ENCODE results near the gene SLC10A6. TPM values are rescaled to one million over a fixed set of nuclear protein-coding genes. Genes with fewer than 3 reads are reported as not detected.
A peak's percentile ranks its signal among the peaks of the same experiment; 100 is the strongest.

Gene SLC10A6
- total and polyA plus RNA-seq, 4 donors: 0.08 to 0.95 (median 0.25) TPM

DNA sequence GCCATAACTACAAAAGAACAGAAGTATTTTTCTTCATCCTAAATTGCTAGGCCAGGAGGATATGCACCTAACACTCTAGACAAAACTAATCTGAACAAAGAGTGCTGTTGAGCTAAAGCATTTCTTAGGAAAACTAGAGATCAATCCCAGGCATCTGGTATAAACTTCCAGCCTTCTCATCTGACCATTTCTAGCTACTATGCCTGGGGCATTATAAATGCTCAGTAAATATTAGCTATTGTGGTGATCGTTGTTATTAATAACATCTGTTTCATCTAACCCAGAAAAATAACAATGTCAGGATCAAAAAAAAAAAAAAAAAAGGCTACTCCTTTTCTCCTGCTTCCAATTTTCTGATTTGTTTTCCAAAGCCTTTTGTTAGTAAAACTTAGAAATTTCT lies 7.7 kb upstream of the SLC10A6 start:
- TF ChIP-seq, protein P1, sequence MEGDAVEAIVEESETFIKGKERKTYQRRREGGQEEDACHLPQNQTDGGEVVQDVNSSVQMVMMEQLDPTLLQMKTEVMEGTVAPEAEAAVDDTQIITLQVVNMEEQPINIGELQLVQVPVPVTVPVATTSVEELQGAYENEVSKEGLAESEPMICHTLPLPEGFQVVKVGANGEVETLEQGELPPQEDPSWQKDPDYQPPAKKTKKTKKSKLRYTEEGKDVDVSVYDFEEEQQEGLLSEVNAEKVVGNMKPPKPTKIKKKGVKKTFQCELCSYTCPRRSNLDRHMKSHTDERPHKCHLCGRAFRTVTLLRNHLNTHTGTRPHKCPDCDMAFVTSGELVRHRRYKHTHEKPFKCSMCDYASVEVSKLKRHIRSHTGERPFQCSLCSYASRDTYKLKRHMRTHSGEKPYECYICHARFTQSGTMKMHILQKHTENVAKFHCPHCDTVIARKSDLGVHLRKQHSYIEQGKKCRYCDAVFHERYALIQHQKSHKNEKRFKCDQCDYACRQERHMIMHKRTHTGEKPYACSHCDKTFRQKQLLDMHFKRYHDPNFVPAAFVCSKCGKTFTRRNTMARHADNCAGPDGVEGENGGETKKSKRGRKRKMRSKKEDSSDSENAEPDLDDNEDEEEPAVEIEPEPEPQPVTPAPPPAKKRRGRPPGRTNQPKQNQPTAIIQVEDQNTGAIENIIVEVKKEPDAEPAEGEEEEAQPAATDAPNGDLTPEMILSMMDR (IDR thresholded peaks at IDR 0.05; ENCODE audit: control extremely low read depth, extremely low read depth): no peak
- Histone ChIP-seq H3K4me1 (ENCODE audit: control insufficient read depth in 5 of 5, insufficient read depth in 5 of 5, low read length in 5 of 5) (no peaks in the 10 kb centered on the region), H3K9ac (ENCODE audit: insufficient read depth in 1 of 2, low read length in 2 of 2) (no peak overlapping the region), H3K27ac (ENCODE audit: low read depth in 1 of 2, low read length in 1 of 2) (no peak overlapping the region), H3K27me3 (ENCODE audit: control insufficient read depth in 3 of 3, insufficient read depth in 3 of 3, low read length in 2 of 3) (no peaks in the 10 kb centered on the region), H3K4me3 (no peak overlapping the region), H3K36me3 (ENCODE audit: control insufficient read depth in 4 of 4, insufficient read depth in 4 of 4, low read length in 4 of 4) (no peaks in the 10 kb centered on the region), H3K9me3 (ENCODE audit: control insufficient read depth in 4 of 4, insufficient read depth in 3 of 4, low read length in 3 of 4) (no peaks in the 10 kb centered on the region)
- no peak for DNase-seq
- 68 to 81% methylated on average over 1 of the region's 1 CpG for WGBS, 2 donors
- no peak for ATAC-seq (ENCODE audit: insufficient read depth, low FRiP score)

DNA sequence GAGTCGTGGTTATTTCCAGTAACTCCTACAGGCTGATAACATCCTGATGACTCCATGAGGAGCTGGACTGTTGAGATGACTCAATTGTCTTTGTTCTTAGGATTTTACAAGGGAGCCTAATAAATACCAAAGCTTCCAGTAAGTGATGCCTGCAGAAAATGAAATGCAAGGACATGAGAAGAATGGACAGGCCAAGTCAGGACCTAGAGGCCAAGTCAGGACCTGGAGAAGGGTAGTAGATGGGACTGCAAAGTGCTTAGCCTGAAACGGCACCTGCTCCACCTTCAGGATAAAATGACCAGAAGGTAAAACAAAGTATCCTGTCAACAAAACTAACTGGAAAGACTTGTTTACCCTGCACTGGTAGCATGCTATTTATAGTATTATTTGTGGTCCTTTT lies 6.4 kb upstream of the SLC10A6 start:
- Histone ChIP-seq H3K9me3 (ENCODE audit: control insufficient read depth in 4 of 4, insufficient read depth in 3 of 4, low read length in 3 of 4) (no peaks in the 10 kb centered on the region), H3K9ac (ENCODE audit: insufficient read depth in 1 of 2, low read length in 2 of 2) (no peak overlapping the region), H3K36me3 (ENCODE audit: control insufficient read depth in 4 of 4, insufficient read depth in 4 of 4, low read length in 4 of 4) (no peaks in the 10 kb centered on the region), H3K27me3 (ENCODE audit: control insufficient read depth in 3 of 3, insufficient read depth in 3 of 3, low read length in 2 of 3) (no peaks in the 10 kb centered on the region), H3K4me3 (no peak overlapping the region), H3K4me1 (ENCODE audit: control insufficient read depth in 5 of 5, insufficient read depth in 5 of 5, low read length in 5 of 5) (no peaks in the 10 kb centered on the region), H3K27ac (ENCODE audit: low read depth in 1 of 2, low read length in 1 of 2) (no peak overlapping the region)
- 69 to 72% methylated on average over 2 of the region's 2 CpGs for WGBS, 2 donors
- TF ChIP-seq, protein P1 (IDR thresholded peaks at IDR 0.05; ENCODE audit: control extremely low read depth, extremely low read depth): no peak
- DNase-seq: no peak
- peak; percentile 58 for ATAC-seq (ENCODE audit: insufficient read depth, low FRiP score)

DNA sequence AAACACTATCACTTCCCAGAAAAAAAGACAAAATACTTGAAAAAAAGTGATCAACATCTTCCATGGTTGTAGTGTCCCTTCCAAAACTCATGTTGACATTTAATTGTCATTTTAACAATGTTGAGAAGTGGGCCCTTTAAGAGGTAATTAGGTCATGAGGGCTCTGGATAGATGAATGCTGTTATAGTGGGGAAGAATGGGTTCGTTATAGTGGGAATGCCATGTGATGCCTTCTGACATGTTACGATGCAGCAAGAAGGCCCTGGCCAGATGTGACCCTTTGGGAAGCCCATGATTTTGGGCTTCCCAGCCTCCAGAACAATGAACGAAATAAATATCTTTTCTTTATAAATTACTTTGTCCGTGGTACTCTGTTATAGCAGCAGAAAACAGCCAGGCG lies 4.0 kb upstream of the SLC10A6 start:
- no peak overlapping the region for H3K27ac ChIP-seq (ENCODE audit: low read depth in 1 of 2, low read length in 1 of 2)
- DNase-seq: no peak
- ATAC-seq (ENCODE audit: insufficient read depth, low FRiP score): no peak

DNA sequence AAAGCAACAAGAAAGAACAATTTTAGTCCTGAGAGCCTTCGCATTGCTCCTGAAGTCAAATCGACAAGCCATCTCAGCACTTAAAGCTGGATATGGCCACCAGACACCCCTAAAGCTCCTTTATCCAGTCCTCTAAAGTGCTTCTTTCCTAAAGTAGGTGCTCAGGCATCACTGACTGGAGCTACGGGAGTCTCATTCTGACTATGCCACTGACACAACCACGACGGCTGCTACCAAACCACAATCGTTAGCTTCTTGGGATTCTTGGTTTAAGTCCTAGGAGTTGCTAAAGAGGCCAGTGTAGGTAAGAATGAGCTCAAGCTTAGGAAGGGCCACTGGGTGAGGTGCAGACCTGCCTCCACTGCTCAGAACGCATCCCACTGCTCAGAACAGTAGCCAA lies 1.0 kb downstream of the SLC10A6 start:
- TF ChIP-seq, protein P1 (IDR thresholded peaks at IDR 0.05; ENCODE audit: control extremely low read depth, extremely low read depth): no peak
- no peak overlapping the region for H3K9ac ChIP-seq (ENCODE audit: insufficient read depth in 1 of 2, low read length in 2 of 2)
- no peaks in the 10 kb centered on the region for H3K36me3 ChIP-seq (ENCODE audit: control insufficient read depth in 4 of 4, insufficient read depth in 4 of 4, low read length in 4 of 4)
- no peak overlapping the region for H3K27ac ChIP-seq (ENCODE audit: low read depth in 1 of 2, low read length in 1 of 2)
- no peaks in the 10 kb centered on the region for H3K4me1 ChIP-seq (ENCODE audit: control insufficient read depth in 5 of 5, insufficient read depth in 5 of 5, low read length in 5 of 5)
- no peak overlapping the region for H3K4me3 ChIP-seq
- H3K27me3 ChIP-seq (ENCODE audit: control insufficient read depth in 3 of 3, insufficient read depth in 3 of 3, low read length in 2 of 3): no peaks in the 10 kb centered on the region
- ATAC-seq (ENCODE audit: insufficient read depth, low FRiP score): no peak
- 72 to 75% methylated on average over 7 of the region's 7 CpGs for WGBS, 2 donors
- DNase-seq: no peak
- no peaks in the 10 kb centered on the region for H3K9me3 ChIP-seq (ENCODE audit: control insufficient read depth in 4 of 4, insufficient read depth in 3 of 4, low read length in 3 of 4)

More for the DNA sequence above, 4.0 kb upstream of the SLC10A6 start:
- Histone ChIP-seq H3K4me3 (no peak overlapping the region), H3K27me3 (ENCODE audit: control insufficient read depth in 3 of 3, insufficient read depth in 3 of 3, low read length in 2 of 3) (no peaks in the 10 kb centered on the region), H3K9me3 (ENCODE audit: control insufficient read depth in 4 of 4, insufficient read depth in 3 of 4, low read length in 3 of 4) (no peaks in the 10 kb centered on the region), H3K9ac (ENCODE audit: insufficient read depth in 1 of 2, low read length in 2 of 2) (no peak overlapping the region), H3K4me1 (ENCODE audit: control insufficient read depth in 5 of 5, insufficient read depth in 5 of 5, low read length in 5 of 5) (no peaks in the 10 kb centered on the region), H3K36me3 (ENCODE audit: control insufficient read depth in 4 of 4, insufficient read depth in 4 of 4, low read length in 4 of 4) (no peaks in the 10 kb centered on the region)
- 77 to 89% methylated on average over 5 of the region's 5 CpGs for WGBS, 2 donors
- TF ChIP-seq, protein P1 (IDR thresholded peaks at IDR 0.05; ENCODE audit: control extremely low read depth, extremely low read depth): no peak
